NCI-H1930 (cell line): ENCODE data around the gene LRRC23.

Experiments
- DNase-seq, 2 experiments: peaks; one replicate each; lab custom pipeline; 2025; lab: John Stamatoyannopoulos, UW

LRRC23 gene

DNA sequence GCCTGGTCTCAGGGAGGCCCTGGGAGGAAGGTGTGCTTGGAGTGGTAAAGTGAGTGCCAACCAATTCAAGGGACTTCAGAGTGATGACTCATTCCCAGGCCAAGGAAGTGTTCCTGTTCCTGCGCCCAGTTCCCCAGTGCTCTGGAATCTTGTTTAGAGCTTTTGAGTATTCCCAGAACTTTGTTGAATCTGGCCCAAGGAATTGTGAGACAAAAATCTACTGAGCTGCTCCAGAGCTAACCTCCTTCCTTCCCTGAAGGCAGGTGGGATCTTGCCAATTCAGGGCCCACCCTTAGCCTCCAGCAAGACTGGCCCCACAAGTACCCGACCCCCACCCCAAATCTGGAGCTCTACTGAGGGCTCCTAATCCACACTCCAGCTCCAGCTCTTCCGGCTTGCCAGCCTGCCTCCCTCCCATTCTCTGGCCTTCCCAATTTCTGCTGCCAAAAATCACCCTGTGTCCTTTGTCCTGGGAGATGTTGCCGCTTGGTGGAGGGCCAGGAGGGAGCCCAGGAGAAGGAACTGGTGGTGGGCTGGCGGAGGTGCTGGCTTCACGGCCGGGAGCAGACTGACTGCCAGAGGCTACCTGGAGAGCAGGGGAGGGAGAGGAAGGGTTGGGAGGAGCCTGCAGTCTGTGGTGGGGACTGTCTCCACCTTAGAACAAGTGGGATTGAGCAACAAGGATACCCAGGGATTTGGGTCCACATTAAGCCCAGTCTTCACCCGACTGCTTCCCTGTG is 21.1 kb downstream of the LRRC23 start:
- DNase-seq, result no peak

GRCh38 chr12:6927379-6928021 is 22.9 kb downstream of the LRRC23 start, which contains the start of gene ATN1:
Gene ATN1 (plus strand): TSS chr12:6927959. CDS start chr12:6934002, 6,043 bp downstream.
- peak; percentile 60 to 61 for DNase-seq

DNA sequence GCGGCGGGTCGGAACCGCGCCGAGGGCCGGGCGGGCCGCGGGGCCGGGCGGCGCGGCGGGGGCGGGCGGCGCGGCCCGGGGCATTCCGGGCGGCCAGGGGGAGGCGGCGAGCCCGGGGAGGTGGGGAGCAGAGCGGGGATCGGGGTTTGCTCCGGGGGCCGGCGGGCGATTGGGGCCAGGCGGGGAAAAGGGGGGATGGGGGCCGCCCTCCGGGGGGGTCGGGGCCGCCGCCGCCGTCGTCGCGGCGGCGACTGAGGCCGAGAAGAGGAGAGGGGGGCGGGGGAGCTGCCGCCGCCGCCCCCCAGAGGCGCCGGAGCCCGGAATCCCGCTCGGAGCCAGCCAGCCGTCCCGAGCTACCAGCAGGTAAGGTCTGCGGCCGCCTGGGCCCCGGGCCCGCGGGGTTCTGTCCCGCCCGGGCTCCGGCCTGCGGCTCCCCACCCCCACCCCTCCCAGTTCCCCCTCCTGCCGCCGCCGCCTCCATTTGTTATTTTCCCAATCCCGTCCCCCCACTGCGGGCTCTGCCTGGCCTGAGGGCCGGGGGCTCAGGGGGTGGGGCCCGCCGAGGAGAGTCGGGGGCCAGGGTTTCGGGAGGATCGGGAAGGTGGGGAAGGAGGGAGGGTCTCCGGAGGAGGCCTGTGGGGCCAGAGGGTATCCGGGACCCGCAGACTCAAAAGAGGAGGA is 23.5 kb downstream of the LRRC23 start:
- DNase-seq, result no peak

DNA sequence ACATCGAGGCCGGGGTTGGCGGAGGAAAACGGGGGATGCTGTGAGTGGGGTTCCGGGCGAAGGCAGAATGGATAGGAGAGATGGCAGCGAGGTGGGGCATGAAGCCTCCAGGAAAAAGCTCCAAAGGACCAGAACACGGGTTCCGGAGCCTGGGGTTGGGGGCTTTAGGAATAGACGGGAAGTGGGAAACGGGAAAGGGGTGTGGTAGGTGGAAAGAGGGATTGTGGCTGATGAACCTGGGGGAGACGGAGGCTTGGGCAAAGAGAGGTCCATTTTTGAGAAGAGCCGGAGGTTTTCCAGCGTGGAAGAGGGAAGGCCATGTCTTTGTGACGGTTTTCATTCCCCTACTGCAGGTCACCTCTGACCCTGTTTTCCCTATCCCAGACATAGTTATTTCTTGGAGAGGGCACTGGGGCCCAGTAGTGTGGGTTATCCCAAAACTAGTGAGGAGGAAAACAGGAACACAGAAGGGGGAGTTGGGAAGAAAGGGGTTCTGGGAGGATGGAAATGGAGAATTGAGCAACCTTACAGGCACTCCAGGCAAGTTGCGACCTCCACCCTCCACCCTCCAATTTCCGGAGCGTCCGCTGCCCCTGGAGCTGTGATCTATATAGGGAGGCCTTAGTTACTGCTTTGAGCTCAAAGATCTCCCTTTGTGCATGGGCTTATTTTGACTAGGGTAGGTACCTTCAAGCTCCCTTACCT is 24.2 kb downstream of the LRRC23 start:
- DNase-seq, result no peak

GRCh38 chr12:6929466-6930452 is 25.1 kb downstream of the LRRC23 start:
- no peak for DNase-seq

- DNase-seq, result no peak
Observed at GRCh38 chr12:6932766-6933165, 28.1 kb downstream of the LRRC23 start.

GRCh38 chr12:6934110-6934509 is 29.5 kb downstream of the LRRC23 start:
- DNase-seq, result no peak

DNA sequence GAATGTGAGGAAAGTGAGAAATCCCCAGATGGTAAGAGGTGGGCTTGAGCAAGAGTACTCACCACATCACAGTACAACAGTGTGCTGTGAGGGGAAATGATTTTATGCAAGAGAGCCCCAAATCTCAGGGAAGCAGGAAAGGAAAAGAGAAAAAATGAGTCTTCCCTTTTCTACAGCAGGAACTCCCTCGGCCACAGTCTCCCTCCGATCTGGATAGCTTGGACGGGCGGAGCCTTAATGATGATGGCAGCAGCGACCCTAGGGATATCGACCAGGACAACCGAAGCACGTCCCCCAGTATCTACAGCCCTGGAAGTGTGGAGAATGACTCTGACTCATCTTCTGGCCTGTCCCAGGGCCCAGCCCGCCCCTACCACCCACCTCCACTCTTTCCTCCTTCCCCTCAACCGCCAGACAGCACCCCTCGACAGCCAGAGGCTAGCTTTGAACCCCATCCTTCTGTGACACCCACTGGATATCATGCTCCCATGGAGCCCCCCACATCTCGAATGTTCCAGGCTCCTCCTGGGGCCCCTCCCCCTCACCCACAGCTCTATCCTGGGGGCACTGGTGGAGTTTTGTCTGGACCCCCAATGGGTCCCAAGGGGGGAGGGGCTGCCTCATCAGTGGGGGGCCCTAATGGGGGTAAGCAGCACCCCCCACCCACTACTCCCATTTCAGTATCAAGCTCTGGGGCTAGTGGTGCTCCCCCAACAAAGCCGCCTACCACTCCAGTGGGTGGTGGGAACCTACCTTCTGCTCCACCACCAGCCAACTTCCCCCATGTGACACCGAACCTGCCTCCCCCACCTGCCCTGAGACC is 31.0 kb downstream of the LRRC23 start:
- no peak for DNase-seq

GRCh38 chr12:6936194-6936635 is 31.6 kb downstream of the LRRC23 start:
- no peak for DNase-seq

GRCh38 chr12:6936636-6937480 is 32.2 kb downstream of the LRRC23 start:
- DNase-seq, result peak; percentile 78 to 86

- DNase-seq, result peak; percentile 95 to 98
Observed at GRCh38 chr12:6937481-6938352, 33.1 kb downstream of the LRRC23 start.

DNA sequence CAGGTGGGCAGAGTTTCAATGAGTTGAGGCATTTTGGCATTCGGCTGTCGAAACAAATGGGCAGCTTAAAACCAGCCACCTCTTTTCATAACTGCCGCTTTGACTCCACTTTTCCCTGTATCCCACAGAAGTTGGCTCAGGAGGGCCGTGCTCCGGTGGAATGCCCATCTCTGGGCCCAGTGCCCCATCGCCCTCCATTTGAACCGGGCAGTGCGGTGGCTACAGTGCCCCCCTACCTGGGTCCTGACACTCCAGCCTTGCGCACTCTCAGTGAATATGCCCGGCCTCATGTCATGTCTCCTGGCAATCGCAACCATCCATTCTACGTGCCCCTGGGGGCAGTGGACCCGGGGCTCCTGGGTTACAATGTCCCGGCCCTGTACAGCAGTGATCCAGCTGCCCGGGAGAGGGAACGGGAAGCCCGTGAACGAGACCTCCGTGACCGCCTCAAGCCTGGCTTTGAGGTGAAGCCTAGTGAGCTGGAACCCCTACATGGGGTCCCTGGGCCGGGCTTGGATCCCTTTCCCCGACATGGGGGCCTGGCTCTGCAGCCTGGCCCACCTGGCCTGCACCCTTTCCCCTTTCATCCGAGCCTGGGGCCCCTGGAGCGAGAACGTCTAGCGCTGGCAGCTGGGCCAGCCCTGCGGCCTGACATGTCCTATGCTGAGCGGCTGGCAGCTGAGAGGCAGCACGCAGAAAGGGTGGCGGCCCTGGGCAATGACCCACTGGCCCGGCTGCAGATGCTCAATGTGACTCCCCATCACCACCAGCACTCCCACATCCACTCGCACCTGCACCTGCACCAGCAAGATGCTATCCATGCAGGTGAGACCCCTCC is 34.0 kb downstream of the LRRC23 start:
- no peak for DNase-seq

DNA sequence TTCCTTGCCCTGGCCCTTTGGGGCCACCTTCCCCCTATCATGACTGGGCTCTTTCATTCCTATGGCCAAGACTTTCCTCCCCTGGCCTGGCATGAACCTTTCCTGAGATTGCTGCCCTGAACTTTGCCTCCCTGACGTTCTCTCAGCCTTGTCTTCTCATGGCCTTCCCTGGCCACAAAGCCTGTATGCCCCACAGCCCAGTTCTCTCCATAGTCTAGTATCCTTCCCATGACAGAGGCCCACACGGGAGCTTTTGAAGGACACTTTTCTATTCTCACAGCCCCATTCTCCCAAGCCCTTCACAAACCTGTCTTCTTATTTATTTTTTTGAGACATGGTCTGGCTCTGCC is 34.5 kb downstream of the LRRC23 start:
- DNase-seq, result no peak

DNA sequence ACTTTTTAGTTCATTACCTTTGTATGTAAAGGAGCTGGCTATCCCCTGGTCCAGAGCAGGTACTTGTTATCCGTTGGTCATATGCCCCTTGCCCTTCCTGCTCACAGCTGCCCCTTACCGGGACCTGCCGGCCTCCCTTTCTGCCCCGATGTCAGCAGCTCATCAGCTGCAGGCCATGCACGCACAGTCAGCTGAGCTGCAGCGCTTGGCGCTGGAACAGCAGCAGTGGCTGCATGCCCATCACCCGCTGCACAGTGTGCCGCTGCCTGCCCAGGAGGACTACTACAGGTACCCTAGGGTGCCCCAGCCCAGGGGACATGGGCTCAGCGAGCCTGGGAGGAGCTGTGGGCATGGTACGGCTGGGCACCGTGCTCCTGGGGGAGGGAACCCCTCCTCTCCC is 36.6 kb downstream of the LRRC23 start:
- DNase-seq, result no peak

DNA sequence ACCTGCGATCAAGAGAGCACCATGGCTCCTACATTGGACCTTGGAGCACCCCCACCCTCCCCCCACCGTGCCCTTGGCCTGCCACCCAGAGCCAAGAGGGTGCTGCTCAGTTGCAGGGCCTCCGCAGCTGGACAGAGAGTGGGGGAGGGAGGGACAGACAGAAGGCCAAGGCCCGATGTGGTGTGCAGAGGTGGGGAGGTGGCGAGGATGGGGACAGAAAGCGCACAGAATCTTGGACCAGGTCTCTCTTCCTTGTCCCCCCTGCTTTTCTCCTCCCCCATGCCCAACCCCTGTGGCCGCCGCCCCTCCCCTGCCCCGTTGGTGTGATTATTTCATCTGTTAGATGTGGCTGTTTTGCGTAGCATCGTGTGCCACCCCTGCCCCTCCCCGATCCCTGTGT is 37.2 kb downstream of the LRRC23 start:
- DNase-seq, result no peak

- no peak for DNase-seq
Observed at GRCh38 chr12:6942331-6942665, 37.7 kb downstream of the LRRC23 start.

DNA sequence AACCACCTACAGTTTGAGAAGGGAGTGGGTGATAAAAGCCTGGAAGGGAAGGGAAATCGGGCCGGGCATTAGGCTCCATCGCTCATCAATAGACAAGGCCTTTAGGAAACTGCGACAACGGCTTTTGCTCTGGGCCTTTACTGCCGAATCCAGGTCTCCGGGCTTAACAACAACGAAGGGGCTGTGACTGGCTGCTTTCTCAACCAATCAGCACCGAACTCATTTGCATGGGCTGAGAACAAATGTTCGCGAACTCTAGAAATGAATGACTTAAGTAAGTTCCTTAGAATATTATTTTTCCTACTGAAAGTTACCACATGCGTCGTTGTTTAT is 38.7 kb downstream of the LRRC23 start:
- DNase-seq, result peak; percentile 88
